DMS153 treated with DMSO at 0.1 percent for 48 hours (cell line): ENCODE measurements around the gene ZNF273.
"Not testable (repeated sequence)": the region's sequence is repeated elsewhere in the genome, so short reads cannot be mapped to it uniquely, and the experiment has no call there.

Experiments used
- DNase-seq: peaks from one replicate; lab custom pipeline; 2025; ENCODE audit not compliant: unreplicated experiment; lab: John Stamatoyannopoulos, UW

The ZNF273 gene

DNA sequence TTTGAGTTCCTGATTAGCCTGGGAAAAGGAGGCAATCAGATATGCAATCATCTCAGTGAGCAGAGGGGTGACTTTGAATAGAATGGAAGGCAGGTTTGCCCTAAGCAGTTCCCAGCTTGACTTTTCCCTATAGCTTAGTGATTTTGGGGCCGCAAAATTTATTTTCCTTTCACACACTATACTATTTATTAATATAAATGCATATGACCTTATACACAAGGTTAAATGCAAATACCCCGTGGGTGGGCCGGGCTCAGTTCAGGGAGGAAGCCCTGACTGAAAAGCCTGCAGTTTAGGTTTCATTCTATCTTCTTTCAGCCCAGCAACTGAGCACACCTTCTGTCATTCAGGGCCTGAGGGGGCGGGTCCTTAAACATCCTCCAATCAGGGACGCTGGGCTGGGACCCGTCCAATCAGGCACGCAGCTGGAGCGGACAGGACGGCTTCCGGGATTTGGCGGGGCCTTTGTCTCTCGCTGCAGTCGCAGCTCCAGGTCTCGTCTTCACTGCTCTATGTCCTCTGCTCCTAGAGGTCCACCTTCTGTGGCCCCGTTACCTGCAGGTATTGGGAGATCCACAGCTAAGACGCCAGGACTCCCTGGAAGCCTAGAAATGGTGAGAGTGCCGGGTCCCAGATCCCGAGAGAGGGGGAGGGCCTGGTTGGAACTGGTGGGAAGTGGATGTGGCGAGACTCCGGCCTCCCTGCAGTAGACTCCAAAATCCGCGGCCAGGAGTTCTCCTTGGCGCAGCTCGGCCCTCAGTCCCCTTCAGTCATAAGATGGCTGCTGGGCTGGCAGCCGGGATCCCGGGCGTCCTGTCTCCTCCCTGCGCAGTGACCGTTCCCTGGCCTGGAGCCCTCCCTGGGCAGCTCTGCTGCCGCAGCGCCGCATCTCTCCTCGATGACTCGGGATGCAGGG lies at the start of gene ZNF273:
Gene ZNF273, plus strand, starts transcription at position 468 of the 916 bp plus-strand sequence. Its CDS starts 45 bp downstream, at position 513.
- peak; percentile 79 for DNase-seq

DNA sequence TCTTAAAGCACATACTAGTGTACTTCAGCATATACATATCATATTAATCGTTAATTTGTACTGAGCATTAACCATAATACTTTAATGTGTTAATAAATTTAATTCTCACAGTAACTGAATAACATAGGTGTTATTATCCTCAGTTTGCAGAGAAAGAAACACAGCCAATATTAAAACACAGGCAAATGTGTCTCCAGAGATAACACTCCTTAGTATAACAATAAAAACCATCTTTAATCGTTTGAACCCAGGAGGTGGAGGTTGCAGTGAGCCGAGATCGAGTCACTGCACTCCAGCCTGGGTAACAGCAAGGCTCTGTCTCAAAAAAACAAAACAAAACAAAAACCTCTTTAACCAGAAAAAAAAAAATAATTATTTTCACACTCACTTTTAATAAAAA lies 49.4 kb upstream of the ZNF273 start:
- DNase-seq, result no peak

DNA sequence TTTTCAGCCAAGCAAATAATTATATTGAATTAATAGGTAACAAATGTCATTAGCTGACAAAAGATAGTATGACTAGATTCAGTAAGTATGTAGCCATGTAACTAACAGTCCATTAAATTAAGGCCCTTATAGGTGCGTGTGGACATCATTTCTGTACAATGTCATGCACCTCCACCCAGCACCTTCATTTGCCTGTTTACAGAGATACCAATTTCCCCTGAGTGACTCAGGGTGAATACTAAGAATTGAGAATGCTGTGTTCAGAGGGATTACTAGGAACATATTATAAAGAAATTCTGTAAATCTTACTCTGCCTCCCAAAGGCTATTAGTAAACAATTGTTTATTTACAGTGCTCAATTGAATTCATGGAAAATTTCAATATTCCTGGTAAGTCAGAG lies 48.1 kb upstream of the ZNF273 start:
- no peak for DNase-seq

DNA sequence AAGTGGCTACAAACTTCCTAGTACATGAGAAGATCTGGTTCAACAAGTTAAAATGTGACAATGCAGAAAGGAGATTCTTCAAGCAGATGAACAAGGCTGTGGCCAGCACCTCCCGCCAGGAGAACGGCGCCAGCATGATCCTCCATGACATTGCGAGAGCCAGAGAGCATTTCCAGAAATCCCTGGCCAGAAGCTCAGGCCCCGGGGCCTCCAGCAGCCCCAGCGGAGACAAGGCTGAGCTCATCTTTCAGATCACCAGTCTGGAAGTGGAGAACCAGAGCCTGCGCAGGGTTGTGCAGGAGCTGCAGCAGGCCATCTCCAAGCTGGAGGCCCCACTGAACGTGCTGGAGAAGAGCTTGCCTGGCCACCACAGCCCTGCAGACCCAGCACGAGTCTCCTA lies 40.1 kb upstream of the ZNF273 start:
- no peak for DNase-seq

DNA sequence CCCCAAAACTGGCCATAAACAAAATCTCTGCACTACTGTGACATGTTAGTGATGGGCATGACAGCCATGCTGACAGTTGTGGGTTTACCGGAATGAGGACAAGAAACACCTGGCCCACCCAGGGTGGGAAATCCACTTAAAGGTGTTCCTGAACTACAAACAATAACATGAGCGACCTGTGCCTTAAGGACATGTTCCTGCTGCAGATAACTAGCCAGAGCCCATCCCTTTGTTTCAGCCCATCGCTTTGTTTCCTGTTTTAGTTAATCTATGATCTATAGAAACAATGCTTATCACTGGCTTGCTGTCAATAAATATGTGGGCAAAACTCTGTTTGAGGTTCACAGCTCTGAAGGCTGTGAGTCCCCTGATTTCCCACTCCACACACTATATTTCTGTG lies 39.5 kb upstream of the ZNF273 start:
- DNase-seq, result not testable (repeated sequence)

DNA sequence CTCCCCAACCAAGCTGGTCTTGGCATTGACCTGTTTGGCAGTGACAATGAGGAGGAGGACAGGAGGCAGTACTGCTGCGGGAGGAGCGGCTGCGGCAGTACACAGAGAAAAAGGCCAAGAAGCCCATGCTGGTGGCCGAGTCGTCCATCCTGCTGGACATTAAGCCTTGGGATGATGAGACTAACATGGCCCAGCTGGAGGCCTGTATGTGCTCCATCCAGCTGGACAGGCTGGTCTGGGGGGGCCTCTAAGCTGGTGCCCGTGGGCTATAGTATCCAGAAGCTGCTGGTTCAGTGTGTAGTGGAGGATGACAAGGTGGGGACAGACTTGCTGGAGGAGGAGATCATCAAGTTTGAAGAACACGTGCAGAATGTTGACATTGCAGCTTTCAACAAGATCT lies 39.1 kb upstream of the ZNF273 start:
- no peak for DNase-seq

DNA sequence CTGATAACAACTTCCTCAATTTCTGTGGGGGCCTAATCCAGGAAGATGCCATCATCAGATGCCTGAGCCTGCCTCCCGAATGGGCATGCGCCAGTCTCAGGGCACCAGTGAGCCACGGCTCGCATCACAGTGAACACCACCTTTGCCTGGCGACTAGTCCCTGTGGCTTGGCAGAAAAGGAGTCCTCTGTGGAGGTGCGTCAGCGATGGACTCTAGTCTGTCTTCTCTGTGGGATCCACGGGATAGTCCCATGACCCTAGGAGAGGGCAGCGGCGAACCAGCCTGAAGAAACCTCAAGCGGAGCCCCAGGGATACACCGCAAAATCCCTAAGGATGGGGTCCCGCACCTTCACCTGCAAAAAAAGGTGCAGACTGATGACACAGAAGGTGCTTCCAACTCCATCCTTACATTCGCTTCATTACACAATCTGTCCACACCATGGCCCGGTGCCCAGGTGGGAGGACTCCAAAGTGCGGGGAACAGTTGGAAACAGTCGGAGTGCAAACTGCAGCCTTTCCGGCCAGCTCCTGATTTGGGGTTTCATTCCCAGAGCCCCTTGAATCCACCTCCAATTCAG lies 35.1 kb upstream of the ZNF273 start:
- DNase-seq, result no peak

DNA sequence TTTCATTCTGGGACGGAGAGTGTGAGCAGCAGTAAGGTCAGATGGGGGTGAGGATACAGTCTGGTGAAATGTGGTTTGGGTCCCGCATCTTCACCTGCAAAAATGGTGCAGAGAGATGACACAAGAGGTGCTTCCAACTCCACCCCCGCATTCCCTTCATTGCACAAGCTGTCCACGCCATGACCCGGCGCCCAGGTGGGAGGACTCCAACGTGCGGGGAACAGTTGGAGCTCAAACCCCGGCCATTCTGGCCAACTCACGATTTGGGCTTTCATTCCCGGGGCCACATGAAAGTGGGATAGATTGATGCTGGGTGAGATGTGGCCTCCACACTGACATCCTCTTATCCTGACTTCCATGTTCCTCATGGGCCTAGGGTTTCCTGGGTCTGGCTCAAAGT lies 34.6 kb upstream of the ZNF273 start:
- no peak for DNase-seq

DNA sequence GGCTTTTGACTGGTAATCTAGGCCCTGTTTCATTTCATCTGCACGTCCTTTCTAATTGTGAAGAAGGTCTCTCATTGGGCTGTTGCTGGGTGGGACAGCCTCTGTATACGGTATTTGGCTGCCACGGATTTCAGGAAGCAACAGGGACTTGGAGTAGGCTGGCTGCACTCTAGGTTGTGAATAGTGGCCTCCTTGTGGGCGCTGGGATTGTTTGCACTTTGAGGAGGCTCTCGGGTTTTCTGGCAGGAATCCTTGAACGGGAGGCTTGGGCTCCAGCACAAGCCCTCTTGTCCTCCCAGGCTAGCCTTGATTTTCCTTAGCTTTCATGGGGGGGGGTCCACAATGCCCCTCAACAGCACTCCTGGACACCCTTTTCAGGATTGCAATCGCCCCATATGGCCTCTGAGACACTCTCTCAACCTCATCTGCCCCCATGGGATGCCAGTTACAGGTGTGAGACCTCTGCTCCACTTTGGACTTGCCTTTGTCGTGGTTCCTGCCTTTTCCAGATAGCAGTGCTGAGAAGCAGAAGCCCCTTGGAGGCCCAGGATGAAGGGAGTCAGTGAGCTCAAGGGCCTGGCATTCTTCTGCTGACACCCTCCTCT lies 33.9 kb upstream of the ZNF273 start:
- no peak for DNase-seq

DNA sequence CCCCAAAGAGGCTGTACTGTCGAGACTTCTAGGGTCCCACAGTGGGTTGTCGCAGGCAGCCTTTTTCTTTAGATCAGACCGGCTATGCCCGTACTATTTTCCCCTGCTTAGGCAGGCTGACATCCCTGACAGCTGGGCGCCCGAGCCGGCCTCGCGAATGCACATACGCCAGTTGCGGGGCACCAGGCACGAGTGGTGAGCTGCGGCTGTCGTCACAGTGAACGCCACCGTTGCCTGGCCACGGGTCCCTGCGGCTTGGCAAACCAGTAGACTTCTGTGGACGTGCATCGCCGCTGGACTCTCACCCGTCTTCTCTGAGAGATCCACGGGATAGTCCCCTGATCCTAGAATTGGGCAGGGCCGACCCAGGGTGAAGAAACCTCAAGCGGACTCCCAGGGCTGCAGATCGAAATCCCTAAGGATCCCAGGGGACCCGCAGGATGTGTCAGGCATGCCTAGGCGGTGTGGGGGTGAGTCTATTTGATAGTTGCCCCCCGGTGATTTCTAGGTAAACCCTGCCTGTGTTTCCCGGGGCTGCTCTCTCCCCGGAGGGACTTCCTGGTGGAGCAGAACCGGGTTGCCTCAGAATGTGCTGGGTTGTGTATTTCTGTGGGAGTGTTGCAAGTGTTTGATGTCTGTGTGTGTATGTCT lies 33.0 kb upstream of the ZNF273 start:
- DNase-seq, result no peak

DNA sequence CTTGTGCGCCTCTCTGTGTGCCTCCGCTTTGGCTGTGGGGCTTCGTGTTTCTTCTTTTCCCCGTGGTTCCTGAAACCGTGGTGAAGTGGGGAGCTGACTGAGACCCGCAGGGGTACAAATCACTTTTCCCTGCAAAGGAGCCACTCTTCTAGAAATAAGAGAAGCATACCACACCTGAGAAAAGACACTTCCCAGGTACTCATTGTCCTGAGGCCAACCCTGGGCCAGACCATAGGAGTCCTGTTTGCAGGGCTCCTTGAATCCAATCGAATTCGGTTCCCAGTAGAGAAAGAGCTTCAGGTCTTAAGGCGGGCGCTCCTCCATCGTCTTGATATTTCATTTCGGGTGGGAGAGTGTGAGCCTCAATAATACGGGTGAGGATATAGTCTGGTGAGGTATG lies 32.4 kb upstream of the ZNF273 start:
- no peak for DNase-seq

DNA sequence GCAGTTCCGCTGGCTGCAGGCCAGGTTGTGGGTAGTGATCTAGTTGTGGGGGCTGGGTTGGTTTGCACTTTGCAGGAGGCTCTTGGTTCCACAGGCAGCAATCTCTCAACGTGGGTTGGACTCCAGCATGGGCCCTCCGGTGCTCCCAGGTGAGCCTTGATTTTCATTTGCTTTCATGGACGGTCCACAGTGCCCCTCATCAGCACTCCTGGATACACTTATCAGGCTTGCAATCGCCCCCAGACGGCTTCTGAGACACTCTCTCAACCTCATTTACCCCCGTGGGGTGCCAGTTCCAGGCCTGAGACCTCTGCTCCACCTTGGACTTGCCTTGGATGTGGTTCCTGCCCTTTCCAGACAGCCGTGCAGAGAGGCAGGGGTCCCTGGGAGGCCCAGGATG lies 31.3 kb upstream of the ZNF273 start:
- no peak for DNase-seq

DNA sequence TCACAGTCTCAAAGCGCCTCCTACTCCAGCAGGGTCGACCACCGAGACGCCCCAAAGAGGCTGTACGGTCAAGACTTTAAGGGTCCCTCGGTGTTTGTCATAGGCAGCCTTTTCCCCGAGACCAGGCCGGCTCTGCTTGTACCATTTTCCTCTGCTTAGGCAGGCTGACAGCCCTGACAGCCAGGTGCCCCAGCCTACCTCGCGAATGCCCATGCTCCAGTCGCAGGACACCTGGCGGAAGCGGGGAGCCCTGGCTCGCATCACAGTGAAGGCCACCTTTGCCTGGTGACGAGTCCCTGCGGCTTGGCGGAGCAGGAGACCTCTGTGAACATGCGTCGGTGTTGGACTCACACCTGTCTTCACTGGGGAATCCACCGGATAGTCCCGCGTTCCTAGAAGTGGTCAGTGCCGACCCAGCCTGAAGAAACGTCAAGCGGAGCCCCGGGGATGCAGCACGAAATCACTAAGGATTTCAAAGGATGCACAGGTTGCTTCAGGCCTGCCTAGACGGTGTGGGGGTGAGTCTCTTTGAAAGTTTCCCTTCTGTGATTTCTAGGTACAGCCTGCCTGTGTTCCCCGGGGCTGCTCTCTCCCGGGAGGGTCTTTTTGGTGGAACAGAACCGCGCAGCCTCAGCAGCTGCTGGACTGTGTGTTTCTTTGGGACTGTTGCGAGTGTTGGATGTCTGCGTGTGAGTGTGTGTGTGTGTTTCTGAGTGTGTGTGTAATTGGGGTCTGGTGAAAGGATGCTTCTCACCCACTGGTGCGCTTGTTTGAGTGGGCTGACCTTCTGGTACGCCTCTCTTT lies 30.5 kb upstream of the ZNF273 start:
- no peak for DNase-seq

DNA sequence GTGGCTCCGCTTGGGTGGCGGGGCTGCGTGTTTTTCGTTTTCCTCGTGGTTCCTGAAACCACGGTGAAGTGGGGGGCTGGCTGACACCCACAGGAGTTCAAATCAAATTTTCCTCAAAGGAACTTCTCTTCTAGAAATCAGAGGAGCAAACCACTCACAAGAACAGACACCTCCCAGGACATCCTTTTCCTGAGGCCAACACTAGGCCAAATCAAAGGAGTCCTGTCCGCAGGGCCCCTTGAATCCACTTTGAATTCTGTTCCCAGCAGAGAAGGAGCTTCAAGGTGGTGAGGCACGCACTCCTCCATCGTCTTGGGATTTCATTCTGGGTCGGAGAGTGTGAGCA lies 29.9 kb upstream of the ZNF273 start:
- no peak for DNase-seq

DNA sequence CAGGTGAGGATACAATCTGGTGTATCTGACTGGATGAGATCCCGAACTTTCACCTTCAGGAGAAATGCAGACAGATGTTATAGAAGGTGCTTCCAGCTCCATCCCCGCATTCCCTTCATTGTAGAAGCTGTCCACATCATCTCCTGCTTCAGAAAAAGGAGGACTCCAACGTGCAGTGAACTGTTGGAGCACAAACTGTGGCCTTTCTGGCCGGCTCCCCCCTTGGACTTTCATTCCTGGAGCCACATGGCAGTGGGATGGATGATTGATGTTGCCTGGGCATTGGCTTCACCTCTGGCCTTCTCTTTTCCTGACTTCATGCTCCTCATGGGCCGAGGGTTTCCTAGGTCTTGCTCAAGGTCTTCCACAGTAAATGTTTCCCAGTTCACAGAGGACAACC lies 29.6 kb upstream of the ZNF273 start:
- DNase-seq, result no peak

DNA sequence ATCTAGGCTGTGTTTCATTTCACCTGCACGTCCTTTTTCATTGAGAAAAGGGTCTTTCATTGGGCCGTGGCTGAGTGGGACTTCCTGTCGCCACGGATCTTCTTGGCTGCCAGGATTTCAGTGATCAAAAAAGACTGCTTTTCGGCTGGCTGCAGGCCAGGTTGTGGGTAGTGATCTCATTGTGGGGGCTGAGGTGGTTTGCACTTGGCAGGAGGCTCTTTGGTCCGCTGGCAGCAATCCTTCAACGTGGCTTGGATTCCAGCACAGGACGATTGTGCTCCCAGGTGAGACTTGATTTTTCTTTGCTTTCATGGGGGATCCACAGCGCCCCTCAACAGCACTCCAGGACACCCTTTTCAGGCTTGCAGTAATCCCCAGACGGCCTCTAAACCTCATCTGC lies 29.0 kb upstream of the ZNF273 start:
- DNase-seq, result no peak

DNA sequence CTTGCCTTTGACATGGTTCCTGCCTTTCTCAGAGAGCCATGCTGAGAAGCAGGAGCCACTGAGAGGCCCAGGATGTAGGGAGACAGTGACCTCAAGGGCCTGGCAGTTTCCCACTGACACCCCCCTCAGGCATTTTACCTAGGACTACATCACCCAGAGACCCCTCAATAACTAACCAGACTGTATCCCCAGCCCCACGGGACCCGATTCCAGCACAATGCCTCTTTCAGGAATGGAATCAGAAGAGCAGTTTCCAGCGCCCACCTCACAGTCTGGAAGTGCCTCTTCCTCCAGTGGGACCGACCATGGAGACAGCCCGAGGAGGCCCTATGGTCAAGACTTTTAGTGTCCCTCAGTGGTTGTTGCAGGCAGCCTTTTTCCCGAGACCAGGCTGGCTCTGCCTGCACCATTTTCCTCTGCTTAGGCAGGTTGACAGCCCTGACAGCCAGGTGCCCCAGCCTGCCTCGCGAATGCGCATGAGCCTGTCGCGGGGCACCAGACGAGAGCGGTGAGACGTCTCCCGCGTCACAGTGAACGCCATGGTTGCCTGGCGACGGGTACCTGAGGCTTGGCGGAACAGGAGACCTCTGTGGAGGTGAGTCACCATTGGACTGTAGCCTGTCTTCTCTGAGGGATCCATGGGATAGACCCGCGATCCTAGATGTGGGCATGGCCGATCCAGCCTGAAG lies 28.4 kb upstream of the ZNF273 start:
- DNase-seq, result no peak

DNA sequence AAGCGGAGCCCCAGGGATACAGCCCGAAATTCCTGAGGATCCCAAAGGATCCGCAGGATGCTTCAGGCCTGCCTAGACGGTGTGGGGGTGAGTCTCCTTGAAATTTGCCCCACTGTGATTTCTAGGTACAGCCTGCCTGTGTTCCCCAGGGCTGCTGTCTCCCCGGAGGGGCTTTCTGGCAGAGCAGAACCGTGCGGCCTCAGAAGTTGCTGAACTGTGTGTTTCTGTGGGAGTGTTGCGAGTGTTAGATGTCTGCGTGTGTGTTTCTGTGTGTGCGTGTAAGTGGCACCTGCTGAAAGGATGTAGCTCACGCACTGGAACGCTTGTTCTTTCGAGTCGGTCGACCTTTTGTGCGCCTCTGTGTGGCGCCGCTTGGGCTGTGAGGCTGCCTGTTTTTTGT lies 27.8 kb upstream of the ZNF273 start:
- DNase-seq, result no peak

DNA sequence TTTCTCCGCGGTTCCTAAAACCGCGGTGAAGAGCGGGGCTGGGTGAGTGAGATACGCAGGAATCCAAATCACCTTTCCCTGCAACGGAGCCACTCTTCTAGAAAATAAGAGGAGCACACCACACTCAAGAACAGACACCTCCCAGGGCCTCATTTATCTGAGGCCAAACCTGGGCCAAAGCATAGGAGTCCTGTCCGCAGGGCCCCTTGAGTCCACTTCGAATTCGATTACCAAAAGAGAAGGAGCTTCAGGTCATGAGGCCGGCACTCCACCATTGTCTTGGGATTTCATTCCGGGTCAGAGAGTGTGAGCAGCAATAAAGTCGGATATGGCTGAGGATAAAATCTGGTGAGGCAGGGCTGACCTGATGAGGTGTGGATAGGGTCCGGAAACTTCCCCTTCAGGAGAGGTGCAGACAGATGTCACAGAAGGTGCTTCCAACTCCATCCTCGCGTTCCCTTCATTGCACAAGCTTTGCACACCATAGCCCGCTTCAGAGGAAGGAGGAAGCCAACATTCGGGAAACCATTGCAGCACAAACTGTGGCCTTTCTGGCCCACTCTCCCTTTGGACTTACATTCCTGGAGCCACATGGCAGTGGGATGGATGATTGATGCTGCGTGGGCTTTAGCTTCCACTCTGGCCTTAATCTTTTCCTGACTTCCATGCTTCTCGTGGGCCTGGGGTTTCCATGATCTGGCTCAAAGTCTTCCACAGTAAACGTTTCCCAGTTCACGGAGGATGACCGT lies 27.2 kb upstream of the ZNF273 start:
- DNase-seq, result no peak
